ENCODE measurements around the gene KIAA1671. TPM values are rescaled to one million over a fixed set of nuclear protein-coding genes. Genes with fewer than 3 reads are reported as not detected.
"Not testable (repeated sequence)": the region's sequence is repeated elsewhere in the genome, so short reads cannot be mapped to it uniquely, and the experiment has no call there.

KIAA1671 gene
- total and polyA plus RNA-seq, 4 experiments from 2014 or later, result 0.04 to 10.2 (median 5.2) TPM

DNA sequence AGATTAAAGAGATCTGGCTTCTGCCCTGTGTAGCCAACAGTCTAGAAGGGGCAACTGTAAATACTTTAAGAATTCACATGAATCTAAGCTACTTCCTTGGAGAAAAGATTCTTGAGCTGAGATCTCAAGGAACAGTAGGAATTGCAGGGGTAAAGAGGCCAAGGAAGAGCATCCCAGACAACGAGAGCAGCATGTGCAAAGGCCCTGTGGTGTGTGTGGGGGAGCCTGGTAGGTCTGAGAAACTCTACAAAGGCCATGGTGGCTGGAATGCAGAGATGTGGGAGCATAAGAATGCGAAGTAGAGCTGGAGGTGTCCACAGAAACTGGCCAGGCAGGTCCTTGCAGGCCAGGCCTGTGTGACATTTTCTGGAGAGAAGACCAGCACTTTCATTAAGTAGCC lies 278.2 kb downstream of the KIAA1671 start:
- H3K4me1 Mint-ChIP-seq; H3K27ac Mint-ChIP-seq; DNase-seq; H3K9me3 Mint-ChIP-seq; H3K9me3 ChIP-seq (ENCODE audit: control insufficient read depth in 1 of 2, low read length in 2 of 2); H3K27me3 ChIP-seq (ENCODE audit: insufficient read depth, low read length); POLR2A ChIA-PET (ENCODE audit: partially characterized antibody); H3K36me3 Mint-ChIP-seq; H3K4me3 Mint-ChIP-seq; H3K4me3 ChIP-seq (ENCODE audit: low read length in 2 of 2); CTCF ChIA-PET (ENCODE audit: partially characterized antibody); H3K27ac ChIP-seq (ENCODE audit: low read depth, low read length); H3K4me1 ChIP-seq (ENCODE audit: insufficient read depth, low read length); H3K36me3 ChIP-seq (ENCODE audit: insufficient read depth, low read length): not testable (repeated sequence)
- intact Hi-C loops (cut with micrococcal nuclease), result loop anchor here (10.0 kb wide), 1 partner anchor 544 kb away; no protein-coding TSS in a partner anchor
- H3K27me3 Mint-ChIP-seq, result peaks cover 26 to 30% of the 10 kb centered on the region in 2 donors

DNA sequence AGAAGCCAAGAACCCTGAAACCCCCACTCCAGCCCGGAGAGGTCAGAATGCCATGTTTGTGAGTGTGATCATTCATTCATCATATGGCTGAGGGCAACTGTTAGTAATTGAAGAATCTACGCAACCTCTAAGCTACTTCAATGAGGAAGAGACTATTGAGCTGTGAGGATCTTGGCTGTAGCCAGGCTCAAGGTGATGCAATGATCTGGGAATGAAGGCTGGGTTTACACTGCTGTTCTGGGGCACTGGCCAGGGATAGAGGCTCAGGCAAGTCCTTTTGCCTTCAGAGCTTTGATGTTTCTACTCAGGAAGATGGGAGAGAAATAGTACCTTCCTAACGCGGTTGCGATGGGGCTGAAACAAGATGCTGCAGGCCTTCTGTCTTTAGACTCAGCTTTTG lies 279.8 kb downstream of the KIAA1671 start:
- no peak overlapping the region for H3K4me3 Mint-ChIP-seq
- DNase-seq, result no peak
- no peak overlapping the region for H3K4me3 ChIP-seq (ENCODE audit: low read length in 2 of 2)
- peaks cover 5% of the 10 kb centered on the region for H3K27me3 ChIP-seq (ENCODE audit: insufficient read depth, low read length)
- intact Hi-C loops (cut with micrococcal nuclease), result loop anchor here (10.0 kb wide), 1 partner anchor 542 kb away; no protein-coding TSS in a partner anchor
- H3K9me3 Mint-ChIP-seq, result no peaks in the 10 kb centered on the region
- H3K36me3 ChIP-seq (ENCODE audit: insufficient read depth, low read length), result no peaks in the 10 kb centered on the region
- no peak overlapping the region for H3K27ac Mint-ChIP-seq
- ChIA-PET CTCF (ENCODE audit: partially characterized antibody) (no interaction called here), POLR2A (ENCODE audit: partially characterized antibody) (no interaction called here)
- H3K9me3 ChIP-seq (ENCODE audit: control insufficient read depth in 1 of 2, low read length in 2 of 2), result no peaks in the 10 kb centered on the region
- H3K36me3 Mint-ChIP-seq, result no peaks in the 10 kb centered on the region
- H3K27ac ChIP-seq (ENCODE audit: low read depth, low read length), result no peak overlapping the region
- H3K4me1 ChIP-seq (ENCODE audit: insufficient read depth, low read length), result no peaks in the 10 kb centered on the region
- H3K4me1 Mint-ChIP-seq, result peaks cover 0 to 6% (median under 1%) of the 10 kb centered on the region in 4 donors
- peaks cover 34 to 37% of the 10 kb centered on the region in 2 donors for H3K27me3 Mint-ChIP-seq

DNA sequence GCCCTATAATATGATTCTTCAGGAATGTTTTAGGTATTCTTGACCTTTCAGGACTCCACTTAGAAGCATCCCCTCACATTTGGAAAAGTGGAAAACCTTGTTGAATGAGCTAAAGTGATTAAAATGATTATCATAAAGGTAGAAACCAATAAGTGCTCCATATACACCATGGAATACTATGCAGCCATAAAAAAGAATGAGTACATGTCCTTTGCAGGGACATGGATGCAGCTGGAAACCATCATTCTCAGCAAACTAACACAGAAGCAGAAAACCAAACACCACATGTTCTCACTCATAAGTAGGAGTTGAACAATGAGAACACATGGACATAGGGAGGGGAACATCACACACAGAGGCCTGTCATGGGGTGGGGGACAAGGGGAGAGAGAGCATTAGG lies 281.2 kb downstream of the KIAA1671 start:
- intact Hi-C loops (cut with micrococcal nuclease), result loop anchor here (10.0 kb wide), 1 partner anchor 541 kb away; no protein-coding TSS in a partner anchor
- peaks cover 33 to 39% of the 10 kb centered on the region in 2 donors for H3K27me3 Mint-ChIP-seq
- H3K36me3 Mint-ChIP-seq, result not testable (repeated sequence)

DNA sequence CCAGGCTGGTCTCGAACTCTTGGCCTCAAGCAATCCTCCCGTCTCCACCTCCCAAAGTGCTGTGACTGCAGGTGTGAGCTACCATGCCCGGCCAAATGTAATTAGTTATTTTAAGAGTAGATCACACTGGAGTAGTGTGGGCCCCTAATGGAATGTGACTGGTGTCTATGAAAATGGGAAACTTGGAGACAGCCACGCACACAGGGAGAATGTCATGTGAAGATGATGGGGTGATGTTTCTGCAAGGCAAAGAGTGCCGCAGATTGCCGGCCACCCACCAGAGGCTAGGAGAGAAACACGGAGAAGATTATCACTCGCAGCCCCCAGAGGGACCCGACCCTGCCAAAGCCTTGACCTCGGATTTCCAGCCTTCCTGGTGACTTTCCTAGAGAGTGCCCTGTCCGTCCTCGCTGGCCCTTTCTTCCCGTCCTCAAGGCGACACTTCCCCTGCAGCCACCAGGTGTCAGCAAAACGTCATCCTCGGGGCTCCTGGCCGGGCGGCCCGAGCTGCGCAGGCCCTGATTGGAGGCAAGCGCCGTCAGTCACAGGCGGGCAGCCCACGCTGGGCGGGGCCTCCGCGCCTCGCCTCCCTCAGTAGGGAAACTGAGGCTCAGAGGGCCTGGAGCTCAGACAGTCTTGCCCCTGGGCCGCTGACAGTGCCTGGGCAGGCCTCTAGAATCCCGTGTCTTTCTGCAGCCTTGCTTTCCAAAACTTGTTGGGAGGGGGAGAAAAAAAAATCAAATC lies 283.2 kb downstream of the KIAA1671 start:
- intact Hi-C loops (cut with micrococcal nuclease), result loop anchor here (10.0 kb wide), 1 partner anchor 539 kb away; no protein-coding TSS in a partner anchor
- Mint-ChIP-seq H3K27ac (no peak overlapping the region), H3K4me3 (peak overlapping the region in 3 of 8 donors; percentile 21 to 65 (median 26)), H3K36me3 (no peaks in the 10 kb centered on the region), H3K4me1 (peaks cover 0 to 6% (median under 1%) of the 10 kb centered on the region in 4 donors), H3K9me3 (no peaks in the 10 kb centered on the region), H3K27me3 (peaks cover 32 to 39% of the 10 kb centered on the region in 2 donors)
- ChIA-PET POLR2A (ENCODE audit: partially characterized antibody) (no interaction called here), CTCF (ENCODE audit: partially characterized antibody) (interaction anchor here (1.5 to 1.6 kb wide), 2 partner anchors 22 to 1095 kb away, joined by 3 to 4 read pairs; no protein-coding TSS in a partner anchor)
- DNase-seq, result peak in 4 of 5 donors; percentile 36 to 49 (median 46)
- H3K27ac ChIP-seq (ENCODE audit: low read depth, low read length), result no peak overlapping the region
- H3K36me3 ChIP-seq (ENCODE audit: insufficient read depth, low read length), result no peaks in the 10 kb centered on the region
- peaks cover 5% of the 10 kb centered on the region for H3K27me3 ChIP-seq (ENCODE audit: insufficient read depth, low read length)
- no peaks in the 10 kb centered on the region for H3K4me1 ChIP-seq (ENCODE audit: insufficient read depth, low read length)
- H3K9me3 ChIP-seq (ENCODE audit: control insufficient read depth in 1 of 2, low read length in 2 of 2), result no peaks in the 10 kb centered on the region
- no peak overlapping the region for H3K4me3 ChIP-seq (ENCODE audit: low read length in 2 of 2)

More for the DNA sequence above, 281.2 kb downstream of the KIAA1671 start:
- H3K9me3 Mint-ChIP-seq; POLR2A ChIA-PET (ENCODE audit: partially characterized antibody); H3K4me1 ChIP-seq (ENCODE audit: insufficient read depth, low read length); H3K27ac ChIP-seq (ENCODE audit: low read depth, low read length); CTCF ChIA-PET (ENCODE audit: partially characterized antibody); H3K9me3 ChIP-seq (ENCODE audit: control insufficient read depth in 1 of 2, low read length in 2 of 2); DNase-seq; H3K27ac Mint-ChIP-seq; H3K27me3 ChIP-seq (ENCODE audit: insufficient read depth, low read length); H3K4me1 Mint-ChIP-seq; H3K4me3 ChIP-seq (ENCODE audit: low read length in 2 of 2); H3K36me3 ChIP-seq (ENCODE audit: insufficient read depth, low read length); H3K4me3 Mint-ChIP-seq: not testable (repeated sequence)

DNA sequence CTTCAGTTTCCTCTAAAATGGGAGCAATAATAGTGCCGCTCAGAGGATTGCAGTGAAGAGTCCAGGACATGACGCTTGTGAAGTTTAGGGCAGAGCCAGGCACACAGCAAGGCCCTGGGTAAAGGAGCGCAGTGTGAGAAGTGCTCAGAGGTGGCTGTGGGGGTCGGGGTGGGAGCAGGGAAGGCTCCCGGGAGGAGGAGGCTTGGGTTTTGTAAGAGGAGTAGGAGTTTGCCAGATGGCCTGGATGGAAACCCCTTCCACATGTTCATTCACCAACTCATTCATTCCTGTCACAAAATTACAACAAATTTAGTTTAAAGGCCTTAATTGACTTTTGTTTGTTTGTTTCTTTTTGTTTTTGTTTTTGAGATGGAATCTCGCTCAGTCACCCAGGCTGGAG lies 283.9 kb downstream of the KIAA1671 start:
- H3K36me3 ChIP-seq (ENCODE audit: insufficient read depth, low read length), result no peaks in the 10 kb centered on the region
- intact Hi-C loops (cut with micrococcal nuclease), result loop anchor here (10.0 kb wide), 1 partner anchor 538 kb away; no protein-coding TSS in a partner anchor
- H3K27ac Mint-ChIP-seq, result no peak overlapping the region
- H3K27me3 ChIP-seq (ENCODE audit: insufficient read depth, low read length), result peaks cover 5% of the 10 kb centered on the region
- DNase-seq, result no peak
- no peaks in the 10 kb centered on the region for H3K36me3 Mint-ChIP-seq
- H3K4me3 Mint-ChIP-seq, result no peak overlapping the region
- no peaks in the 10 kb centered on the region for H3K9me3 ChIP-seq (ENCODE audit: control insufficient read depth in 1 of 2, low read length in 2 of 2)
- ChIA-PET CTCF (ENCODE audit: partially characterized antibody) (interaction anchor here (1.6 kb wide), 1 partner anchor 23 kb away, joined by 3 read pairs; no protein-coding TSS in a partner anchor), POLR2A (ENCODE audit: partially characterized antibody) (no interaction called here)
- no peak overlapping the region for H3K4me3 ChIP-seq (ENCODE audit: low read length in 2 of 2)
- peaks cover 36 to 39% of the 10 kb centered on the region in 2 donors for H3K27me3 Mint-ChIP-seq
- H3K4me1 Mint-ChIP-seq, result peaks cover 0 to 6% (median under 1%) of the 10 kb centered on the region in 4 donors
- no peaks in the 10 kb centered on the region for H3K4me1 ChIP-seq (ENCODE audit: insufficient read depth, low read length)
- no peak overlapping the region for H3K27ac ChIP-seq (ENCODE audit: low read depth, low read length)
- H3K9me3 Mint-ChIP-seq, result no peaks in the 10 kb centered on the region

DNA sequence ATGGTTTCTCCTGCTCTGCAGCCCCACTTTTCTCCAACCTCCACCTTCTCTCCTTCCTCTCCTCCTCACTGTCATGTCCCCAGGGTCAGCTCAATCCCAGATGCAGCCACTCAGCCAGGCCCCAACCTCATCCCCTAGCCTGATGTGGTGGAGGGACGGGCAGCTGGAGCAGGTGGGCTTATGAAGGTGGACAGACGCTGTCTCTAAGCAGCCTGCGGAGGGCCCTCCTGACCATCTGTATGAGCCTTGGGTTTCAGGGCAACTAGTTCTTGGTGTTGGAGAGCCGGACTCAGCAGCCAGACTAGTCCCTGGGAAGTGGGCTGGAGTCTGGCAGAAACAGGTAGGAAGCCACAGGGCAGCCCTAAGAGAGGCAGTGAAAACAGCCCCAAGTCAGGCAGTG lies 285.0 kb downstream of the KIAA1671 start:
- no peak overlapping the region for H3K4me3 ChIP-seq (ENCODE audit: low read length in 2 of 2)
- H3K9me3 ChIP-seq (ENCODE audit: control insufficient read depth in 1 of 2, low read length in 2 of 2), result no peaks in the 10 kb centered on the region
- intact Hi-C loops (cut with micrococcal nuclease), result loop anchor here (10.0 kb wide), 1 partner anchor 537 kb away; no protein-coding TSS in a partner anchor
- no peak for DNase-seq
- Mint-ChIP-seq H3K9me3 (no peaks in the 10 kb centered on the region), H3K4me1 (peaks cover 0 to 6% (median under 1%) of the 10 kb centered on the region in 4 donors), H3K27ac (no peak overlapping the region), H3K27me3 (peaks cover 31 to 36% of the 10 kb centered on the region in 2 donors), H3K36me3 (no peaks in the 10 kb centered on the region), H3K4me3 (no peak overlapping the region)
- H3K27ac ChIP-seq (ENCODE audit: low read depth, low read length), result no peak overlapping the region
- CTCF ChIA-PET (ENCODE audit: partially characterized antibody), result no interaction called here
- no peaks in the 10 kb centered on the region for H3K4me1 ChIP-seq (ENCODE audit: insufficient read depth, low read length)
- POLR2A ChIA-PET (ENCODE audit: partially characterized antibody), result no interaction called here
- peaks cover 5% of the 10 kb centered on the region for H3K27me3 ChIP-seq (ENCODE audit: insufficient read depth, low read length)
- no peaks in the 10 kb centered on the region for H3K36me3 ChIP-seq (ENCODE audit: insufficient read depth, low read length)

DNA sequence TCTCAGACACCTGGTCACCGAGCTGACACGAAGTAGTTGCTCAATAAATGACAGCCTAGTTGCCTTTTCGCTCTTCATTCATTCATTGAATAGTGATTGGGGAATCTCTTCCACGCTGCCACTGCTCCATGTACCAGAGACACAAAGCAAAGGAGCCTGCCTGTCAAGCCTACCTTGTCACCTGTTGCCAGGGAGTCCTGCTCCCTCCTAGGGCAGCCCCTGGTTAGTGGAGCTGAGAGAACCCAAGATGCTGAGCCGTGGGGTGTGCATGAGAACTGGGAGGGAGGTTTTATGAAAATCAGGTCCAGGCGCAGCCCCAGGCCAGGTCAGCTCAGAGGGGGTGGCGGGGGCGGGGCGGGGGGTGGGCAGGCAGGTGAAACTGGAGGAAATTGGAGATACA lies 285.5 kb downstream of the KIAA1671 start:
- DNase-seq; H3K27ac ChIP-seq (ENCODE audit: low read depth, low read length); H3K27ac Mint-ChIP-seq; CTCF ChIA-PET (ENCODE audit: partially characterized antibody); H3K9me3 Mint-ChIP-seq; H3K4me3 ChIP-seq (ENCODE audit: low read length in 2 of 2); H3K4me1 Mint-ChIP-seq; H3K36me3 ChIP-seq (ENCODE audit: insufficient read depth, low read length); POLR2A ChIA-PET (ENCODE audit: partially characterized antibody); H3K27me3 ChIP-seq (ENCODE audit: insufficient read depth, low read length); H3K4me1 ChIP-seq (ENCODE audit: insufficient read depth, low read length); H3K4me3 Mint-ChIP-seq; H3K36me3 Mint-ChIP-seq; H3K9me3 ChIP-seq (ENCODE audit: control insufficient read depth in 1 of 2, low read length in 2 of 2): not testable (repeated sequence)
- H3K27me3 Mint-ChIP-seq, result peaks cover 31 to 35% of the 10 kb centered on the region in 2 donors
- intact Hi-C loops (cut with micrococcal nuclease), result loop anchor here (10.0 kb wide), 1 partner anchor 537 kb away; no protein-coding TSS in a partner anchor

All from CD4-positive, alpha-beta memory T cell (primary cell).